Activated CD4-positive, CD25-positive, alpha-beta regulatory T cell treated with anti-CD3 and anti-CD28 coated beads, Interleukin-2, amount 50 U/mL, for 24 hours (primary cell): Measurements from ENCODE around the gene PAK1.

Experiments used
- ATAC-seq, 2 donors: fragments of 150-1000 bp; cut with Tn5 transposase; one replicate each; pipeline ENCODE4 v1.10.0; 2021; ENCODE audit warnings: mild to moderate bottlenecking in 1 of 2, moderate library complexity in 1 of 2

Gene PAK1

GRCh38 chr11:77472991-77473800, 698 bp downstream of the PAK1 start:
- peak; percentile 66 to 69 for ATAC-seq

GRCh38 chr11:77471558-77472193, 2.2 kb downstream of the PAK1 start:
- no peak for ATAC-seq

- no peak for ATAC-seq
Observed at GRCh38 chr11:77470971-77471370, 2.9 kb downstream of the PAK1 start.

- ATAC-seq, result no peak
Observed at GRCh38 chr11:77470504-77470903, 3.4 kb downstream of the PAK1 start.

- ATAC-seq, result no peak
Observed at GRCh38 chr11:77468527-77468926, 5.4 kb downstream of the PAK1 start.

- ATAC-seq, result no peak
Observed at GRCh38 chr11:77467993-77468392, 5.9 kb downstream of the PAK1 start.

- no peak for ATAC-seq
Observed at GRCh38 chr11:77467233-77467632, 6.7 kb downstream of the PAK1 start.

- no peak for ATAC-seq
Observed at GRCh38 chr11:77457340-77457739, 16.6 kb downstream of the PAK1 start.

GRCh38 chr11:77455740-77456139, 18.2 kb downstream of the PAK1 start:
- ATAC-seq, result no peak

- ATAC-seq, result no peak
Observed at GRCh38 chr11:77454867-77455655, 18.8 kb downstream of the PAK1 start.

GRCh38 chr11:77450227-77450626, 23.7 kb downstream of the PAK1 start:
- ATAC-seq, result no peak

- ATAC-seq, result no peak
Observed at GRCh38 chr11:77449784-77450183, 24.1 kb downstream of the PAK1 start.

GRCh38 chr11:77449060-77449521, 24.8 kb downstream of the PAK1 start:
- peak; percentile 21 to 33 for ATAC-seq

- ATAC-seq, result no peak
Observed at GRCh38 chr11:77448269-77448668, 25.6 kb downstream of the PAK1 start.

- no peak for ATAC-seq
Observed at GRCh38 chr11:77446911-77447629, 26.8 kb downstream of the PAK1 start.

GRCh38 chr11:77444261-77444660, 29.6 kb downstream of the PAK1 start:
- ATAC-seq, result no peak

GRCh38 chr11:77442394-77443053, 31.4 kb downstream of the PAK1 start:
- no peak for ATAC-seq

GRCh38 chr11:77441426-77441825, 32.5 kb downstream of the PAK1 start:
- no peak for ATAC-seq

- no peak for ATAC-seq
Observed at GRCh38 chr11:77440678-77441077, 33.2 kb downstream of the PAK1 start.

GRCh38 chr11:77438487-77438886, 35.4 kb downstream of the PAK1 start:
- no peak for ATAC-seq

- no peak for ATAC-seq
Observed at GRCh38 chr11:77436969-77437368, 36.9 kb downstream of the PAK1 start.

GRCh38 chr11:77436506-77436905, 37.4 kb downstream of the PAK1 start:
- ATAC-seq, result no peak
